GM20431 (cell line): ENCODE data around the gene GALNT18.

Experiments used
- in situ Hi-C: fragments of 300-500 bp; cut with MseI, MboI; formaldehyde crosslinking; loops from one replicate; pipeline ENCODE4 v1.15.0; 2020; ENCODE audit warnings: low sequenced_read_pairs; ENCODE audit not compliant: unreplicated experiment

The GALNT18 gene

GRCh38 chr11:11265994-11266606 lies 355.7 kb downstream of the GALNT18 start:
- in situ Hi-C loops, result no loop called here

GRCh38 chr11:11265320-11265719 lies 356.5 kb downstream of the GALNT18 start:
- in situ Hi-C loops, result no loop called here

- in situ Hi-C loops, result no loop called here
These were observed 358.4 kb downstream of the GALNT18 start for GRCh38 chr11:11263238-11264005.

GRCh38 chr11:11262171-11262920 lies 359.5 kb downstream of the GALNT18 start:
- in situ Hi-C loops, result no loop called here

- in situ Hi-C loops, result no loop called here
These were observed 360.2 kb downstream of the GALNT18 start for GRCh38 chr11:11261629-11262028.

- in situ Hi-C loops, result no loop called here
These were observed 360.9 kb downstream of the GALNT18 start for GRCh38 chr11:11260903-11261302.

- in situ Hi-C loops, result no loop called here
These were observed 367.8 kb downstream of the GALNT18 start for GRCh38 chr11:11253995-11254394.

GRCh38 chr11:11253497-11253896 lies 368.3 kb downstream of the GALNT18 start:
- in situ Hi-C loops, result no loop called here

- in situ Hi-C loops, result no loop called here
These were observed 369.4 kb downstream of the GALNT18 start for GRCh38 chr11:11252403-11252802.

GRCh38 chr11:11251394-11251970 lies 370.3 kb downstream of the GALNT18 start:
- in situ Hi-C loops, result no loop called here

- in situ Hi-C loops, result no loop called here
These were observed 371.3 kb downstream of the GALNT18 start for GRCh38 chr11:11250470-11250869.

- in situ Hi-C loops, result no loop called here
These were observed 374.2 kb downstream of the GALNT18 start for GRCh38 chr11:11247576-11247975.

- in situ Hi-C loops, result no loop called here
These were observed 374.7 kb downstream of the GALNT18 start for GRCh38 chr11:11247086-11247485.

- in situ Hi-C loops, result no loop called here
These were observed 375.6 kb downstream of the GALNT18 start for GRCh38 chr11:11246166-11246565.

GRCh38 chr11:11245453-11245852 lies 376.4 kb downstream of the GALNT18 start:
- in situ Hi-C loops, result no loop called here

- in situ Hi-C loops, result no loop called here
These were observed 377.2 kb downstream of the GALNT18 start for GRCh38 chr11:11244470-11245080.

- in situ Hi-C loops, result no loop called here
These were observed 378.0 kb downstream of the GALNT18 start for GRCh38 chr11:11243590-11244469.

- in situ Hi-C loops, result no loop called here
These were observed 378.6 kb downstream of the GALNT18 start for GRCh38 chr11:11243209-11243589.

GRCh38 chr11:11241284-11241683 lies 380.5 kb downstream of the GALNT18 start:
- in situ Hi-C loops, result no loop called here
